Measurements from ENCODE around the gene MTMR6. TPM values are rescaled to one million over a fixed set of nuclear protein-coding genes. Genes with fewer than 3 reads are reported as not detected.

Gene MTMR6
- total RNA-seq, 2 experiments from 2014 or later = 18.4 to 20.0 TPM

DNA sequence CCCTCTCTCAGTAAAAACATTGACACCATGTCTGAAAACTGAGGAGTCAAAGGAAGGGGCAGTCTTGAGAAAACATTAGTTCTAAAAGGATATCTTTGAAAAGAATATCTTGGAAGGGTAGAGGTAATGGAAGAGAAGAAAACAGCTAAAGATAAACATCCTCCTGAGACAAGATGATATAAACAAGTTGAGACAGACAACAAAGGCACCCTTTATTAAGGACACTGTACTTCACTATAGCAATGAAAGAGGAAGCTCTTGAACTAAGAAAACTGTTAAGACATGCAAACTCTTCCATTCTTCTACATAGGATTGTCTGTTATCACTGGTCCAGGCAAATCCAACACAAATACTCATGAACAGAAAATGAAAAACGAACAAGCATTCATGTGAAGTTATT is 46.3 kb downstream of the MTMR6 start:
- CTCF ChIA-PET = no interaction called here
- no peak overlapping the region for H3K27ac Mint-ChIP-seq
- ATAC-seq = no peak
- DNase-seq = no peak
- POLR2A ChIA-PET = no interaction called here
- H3K4me3 Mint-ChIP-seq = no peak overlapping the region
- H3K36me3 Mint-ChIP-seq (ENCODE audit: low read depth) = peaks cover 18% of the 10 kb centered on the region
- H3K27me3 Mint-ChIP-seq (ENCODE audit: low read depth) = no peaks in the 10 kb centered on the region
- H3K4me1 Mint-ChIP-seq (ENCODE audit: low read depth) = no peaks in the 10 kb centered on the region
- no peaks in the 10 kb centered on the region for H3K9me3 Mint-ChIP-seq (ENCODE audit: insufficient read depth)

DNA sequence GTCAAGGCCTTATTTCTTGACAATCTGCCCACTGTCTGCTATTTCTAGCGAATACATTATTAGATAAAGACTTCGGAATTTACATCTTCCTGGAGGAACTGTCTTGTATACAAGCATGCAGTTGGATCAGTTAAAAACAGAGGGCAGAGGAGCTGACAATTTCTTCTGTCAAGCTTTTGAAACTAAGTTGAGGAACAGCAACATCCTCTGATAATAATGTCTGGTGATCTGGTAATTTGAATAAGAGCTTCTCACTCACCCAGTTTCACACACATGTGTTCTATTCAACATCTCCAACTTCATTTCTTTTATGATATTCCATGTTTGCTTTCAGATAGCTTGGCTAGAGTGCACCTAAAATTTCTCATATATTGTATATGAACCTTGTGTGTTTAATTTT is 50.2 kb downstream of the MTMR6 start:
- ChIA-PET POLR2A (no interaction called here), CTCF (no interaction called here)
- Mint-ChIP-seq H3K27ac (no peak overlapping the region), H3K4me1 (ENCODE audit: low read depth) (no peaks in the 10 kb centered on the region), H3K27me3 (ENCODE audit: low read depth) (no peaks in the 10 kb centered on the region), H3K36me3 (ENCODE audit: low read depth) (peaks cover 1% of the 10 kb centered on the region), H3K9me3 (ENCODE audit: insufficient read depth) (no peaks in the 10 kb centered on the region), H3K4me3 (no peak overlapping the region)
- DNase-seq (no peak), ATAC-seq (no peak)

DNA sequence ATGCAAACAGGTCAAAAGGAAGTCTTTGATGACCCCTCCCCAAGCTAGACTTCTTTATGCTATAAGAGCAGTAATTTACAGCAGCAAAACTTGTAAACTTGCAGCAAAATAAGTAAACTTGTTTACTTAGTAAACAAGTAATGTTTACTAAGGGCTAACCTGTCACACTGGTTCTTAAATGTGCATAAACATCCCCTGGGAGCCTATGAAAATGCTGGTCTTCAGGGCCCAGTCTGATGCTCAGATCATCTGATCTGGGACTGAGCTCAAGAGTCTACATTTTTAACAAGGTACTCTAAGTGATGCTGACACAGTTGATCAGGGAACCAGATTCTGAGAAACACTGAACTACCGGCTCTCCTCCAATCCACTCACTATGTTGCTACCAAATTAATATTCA is 53.4 kb downstream of the MTMR6 start:
- ATAC-seq = no peak
- no peaks in the 10 kb centered on the region for H3K4me1 Mint-ChIP-seq (ENCODE audit: low read depth)
- ChIA-PET CTCF (interaction anchor here (0.5 to 2.1 kb wide), 9 partner anchors 21 to 141 kb away, joined by 3 to 17 read pairs (median 3); no protein-coding TSS in a partner anchor), POLR2A (no interaction called here)
- no peaks in the 10 kb centered on the region for H3K9me3 Mint-ChIP-seq (ENCODE audit: insufficient read depth)
- no peak overlapping the region for H3K27ac Mint-ChIP-seq
- DNase-seq = no peak
- H3K27me3 Mint-ChIP-seq (ENCODE audit: low read depth) = peaks cover 4% of the 10 kb centered on the region
- H3K4me3 Mint-ChIP-seq = no peak overlapping the region
- H3K36me3 Mint-ChIP-seq (ENCODE audit: low read depth) = no peaks in the 10 kb centered on the region

DNA sequence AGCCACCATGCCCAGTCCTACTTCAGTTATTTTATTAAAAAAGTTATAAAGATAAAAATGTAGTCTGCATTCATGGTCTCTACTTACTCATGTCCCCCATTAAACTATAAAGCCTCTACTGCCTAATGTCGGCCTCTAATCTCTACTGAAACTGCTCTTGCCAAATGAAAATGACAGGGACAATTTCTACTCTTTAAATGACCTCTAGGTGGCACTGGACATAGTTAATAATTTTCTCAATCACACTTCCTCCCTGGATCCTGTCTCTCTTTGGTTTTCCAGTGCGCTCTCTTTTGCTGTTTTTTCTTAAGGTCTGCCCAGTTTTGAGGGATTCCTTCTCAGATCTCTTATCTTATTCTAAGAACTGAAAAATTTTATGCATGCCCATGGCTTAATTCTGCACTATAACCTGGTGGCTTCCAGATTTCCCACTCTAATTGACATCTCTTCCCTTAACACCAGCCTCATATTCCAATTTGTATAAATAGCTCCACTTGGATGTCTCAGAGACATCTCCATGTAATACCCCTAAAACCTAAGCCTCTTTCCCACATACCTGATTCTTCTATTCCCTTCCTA is 54.3 kb downstream of the MTMR6 start:
- Mint-ChIP-seq H3K36me3 (ENCODE audit: low read depth) (no peaks in the 10 kb centered on the region), H3K27me3 (ENCODE audit: low read depth) (peaks cover 4% of the 10 kb centered on the region), H3K9me3 (ENCODE audit: insufficient read depth) (no peaks in the 10 kb centered on the region), H3K4me1 (ENCODE audit: low read depth) (no peaks in the 10 kb centered on the region), H3K27ac (no peak overlapping the region), H3K4me3 (no peak overlapping the region)
- CTCF ChIA-PET = interaction anchor here (0.5 to 2.1 kb wide), 7 partner anchors 20 to 142 kb away, joined by 3 to 17 read pairs (median 3); no protein-coding TSS in a partner anchor
- POLR2A ChIA-PET = no interaction called here
- ATAC-seq = no peak
- no peak for DNase-seq

DNA sequence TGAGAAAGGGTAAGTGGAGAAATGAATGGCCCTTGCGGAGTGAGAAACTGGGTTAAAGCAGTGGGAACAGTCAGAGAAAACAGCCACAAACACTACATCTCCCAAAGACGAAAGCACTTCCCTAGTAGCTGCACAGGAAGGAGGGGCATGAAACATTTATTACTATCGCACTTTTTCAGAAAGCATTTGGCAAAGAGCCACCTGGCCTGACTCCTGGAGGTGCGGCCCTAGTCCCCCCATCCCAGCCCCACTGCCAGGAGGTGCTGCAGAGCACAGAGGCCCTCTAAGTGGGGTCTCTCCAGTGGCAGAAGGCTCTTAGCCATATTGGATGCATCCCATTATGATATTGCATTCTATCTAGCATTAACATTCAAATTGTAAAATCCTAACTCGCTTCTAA is 55.8 kb downstream of the MTMR6 start:
- ATAC-seq = no peak
- ChIA-PET POLR2A (no interaction called here), CTCF (no interaction called here)
- Mint-ChIP-seq H3K27me3 (ENCODE audit: low read depth) (peaks cover 4% of the 10 kb centered on the region), H3K27ac (no peak overlapping the region), H3K4me1 (ENCODE audit: low read depth) (no peaks in the 10 kb centered on the region), H3K36me3 (ENCODE audit: low read depth) (no peaks in the 10 kb centered on the region), H3K9me3 (ENCODE audit: insufficient read depth) (no peaks in the 10 kb centered on the region), H3K4me3 (no peak overlapping the region)
- no peak for DNase-seq

DNA sequence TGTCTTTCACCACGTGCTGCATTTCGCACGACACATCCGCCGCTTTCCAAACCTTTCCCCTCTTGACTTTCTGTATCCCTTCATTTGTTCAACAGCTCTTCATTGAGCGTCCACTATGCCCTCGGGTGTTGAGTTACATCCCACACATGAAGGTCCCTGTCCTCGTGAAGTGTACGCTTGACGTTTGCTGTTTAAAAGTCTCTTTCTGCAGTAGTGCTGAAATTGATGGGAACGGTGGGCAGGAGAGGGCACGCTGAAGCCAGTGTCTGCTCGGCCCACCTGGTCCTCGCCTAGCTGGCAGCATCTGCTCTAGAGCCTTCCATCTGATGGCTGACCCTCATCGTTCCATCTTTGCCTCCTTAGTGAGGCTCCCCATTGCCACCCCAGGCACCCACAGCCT is 59.6 kb downstream of the MTMR6 start:
- H3K9me3 Mint-ChIP-seq (ENCODE audit: insufficient read depth) = no peaks in the 10 kb centered on the region
- H3K27ac Mint-ChIP-seq = no peak overlapping the region
- H3K27me3 Mint-ChIP-seq (ENCODE audit: low read depth) = peaks cover 7% of the 10 kb centered on the region
- ChIA-PET CTCF (no interaction called here), POLR2A (no interaction called here)
- DNase-seq = no peak
- no peak overlapping the region for H3K4me3 Mint-ChIP-seq
- H3K36me3 Mint-ChIP-seq (ENCODE audit: low read depth) = no peaks in the 10 kb centered on the region
- H3K4me1 Mint-ChIP-seq (ENCODE audit: low read depth) = no peaks in the 10 kb centered on the region
- ATAC-seq = no peak

DNA sequence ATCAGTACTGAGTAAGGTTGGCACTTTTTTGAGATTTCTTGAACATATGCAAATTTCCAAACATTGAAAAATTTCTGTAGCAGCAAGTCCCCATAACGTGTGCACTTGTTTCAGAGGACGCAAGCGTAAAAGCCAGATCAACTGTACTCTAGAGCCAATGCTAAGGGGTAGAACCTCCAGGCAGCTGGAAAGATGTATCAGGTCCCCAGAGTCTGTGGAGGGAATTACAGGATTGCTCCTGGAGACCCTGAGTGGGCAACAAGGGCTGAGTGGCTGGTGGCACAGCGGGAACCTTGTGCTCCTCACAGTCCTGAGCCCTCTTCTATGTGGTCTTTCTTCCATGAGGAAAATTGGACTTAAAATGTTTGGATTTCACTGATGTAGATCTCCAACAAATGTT is 61.3 kb downstream of the MTMR6 start:
- Mint-ChIP-seq H3K27me3 (ENCODE audit: low read depth) (peaks cover 12% of the 10 kb centered on the region), H3K4me3 (no peak overlapping the region), H3K9me3 (ENCODE audit: insufficient read depth) (no peaks in the 10 kb centered on the region), H3K27ac (no peak overlapping the region), H3K36me3 (ENCODE audit: low read depth) (no peaks in the 10 kb centered on the region), H3K4me1 (ENCODE audit: low read depth) (no peaks in the 10 kb centered on the region)
- ChIA-PET POLR2A (no interaction called here), CTCF (no interaction called here)
- DNase-seq = no peak
- ATAC-seq = no peak

DNA sequence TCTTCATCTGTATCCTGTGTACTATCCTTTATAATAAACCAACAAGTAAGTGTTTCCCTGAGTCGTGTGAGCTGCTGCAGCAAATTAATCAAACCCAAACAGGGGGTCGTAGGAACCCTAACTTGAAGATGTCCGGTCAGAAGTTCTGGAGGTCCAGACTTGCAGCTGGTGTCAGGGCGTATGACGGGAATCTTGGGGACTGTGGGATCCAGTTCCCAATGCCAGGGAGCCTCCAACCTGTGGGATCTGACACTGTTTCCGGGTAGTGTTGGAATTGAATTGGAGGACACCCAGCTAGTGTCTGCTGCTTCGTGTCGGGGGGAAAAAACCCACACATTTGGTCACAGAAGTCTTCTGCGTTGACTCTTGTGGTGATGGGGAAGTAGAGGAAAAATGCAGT is 63.1 kb downstream of the MTMR6 start:
- ChIA-PET CTCF (no interaction called here), POLR2A (no interaction called here)
- H3K4me1 Mint-ChIP-seq (ENCODE audit: low read depth) = peaks cover 3% of the 10 kb centered on the region
- H3K4me3 Mint-ChIP-seq = no peak overlapping the region
- H3K9me3 Mint-ChIP-seq (ENCODE audit: insufficient read depth) = no peaks in the 10 kb centered on the region
- ATAC-seq (no peak), DNase-seq (no peak)
- no peaks in the 10 kb centered on the region for H3K36me3 Mint-ChIP-seq (ENCODE audit: low read depth)
- no peak overlapping the region for H3K27ac Mint-ChIP-seq
- peaks cover 17% of the 10 kb centered on the region for H3K27me3 Mint-ChIP-seq (ENCODE audit: low read depth)

DNA sequence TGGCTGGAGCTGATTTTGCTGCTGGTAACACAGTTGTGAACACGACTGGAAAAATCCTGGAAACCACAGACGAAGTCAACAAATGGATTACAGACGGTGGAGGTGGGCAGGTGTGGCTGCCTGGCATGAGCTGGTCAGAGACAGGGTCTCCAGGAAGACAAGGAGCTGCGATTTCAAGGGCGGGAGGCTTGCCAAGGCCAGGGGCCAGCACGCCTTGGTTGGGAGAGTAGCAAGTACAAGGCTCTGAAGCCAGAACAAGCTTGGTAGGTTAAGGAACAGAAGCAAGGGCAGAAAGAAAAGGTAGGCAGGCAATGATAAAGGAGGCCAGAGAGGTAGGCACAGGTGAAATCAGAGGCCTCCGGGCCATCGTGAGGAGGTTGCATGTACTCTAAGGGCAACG is 64.5 kb downstream of the MTMR6 start:
- ATAC-seq = no peak
- Mint-ChIP-seq H3K4me3 (no peak overlapping the region), H3K4me1 (ENCODE audit: low read depth) (peaks cover 3% of the 10 kb centered on the region), H3K27me3 (ENCODE audit: low read depth) (peaks cover 18% of the 10 kb centered on the region), H3K36me3 (ENCODE audit: low read depth) (no peaks in the 10 kb centered on the region), H3K9me3 (ENCODE audit: insufficient read depth) (no peaks in the 10 kb centered on the region), H3K27ac (no peak overlapping the region)
- no peak for DNase-seq
- ChIA-PET POLR2A (no interaction called here), CTCF (no interaction called here)

DNA sequence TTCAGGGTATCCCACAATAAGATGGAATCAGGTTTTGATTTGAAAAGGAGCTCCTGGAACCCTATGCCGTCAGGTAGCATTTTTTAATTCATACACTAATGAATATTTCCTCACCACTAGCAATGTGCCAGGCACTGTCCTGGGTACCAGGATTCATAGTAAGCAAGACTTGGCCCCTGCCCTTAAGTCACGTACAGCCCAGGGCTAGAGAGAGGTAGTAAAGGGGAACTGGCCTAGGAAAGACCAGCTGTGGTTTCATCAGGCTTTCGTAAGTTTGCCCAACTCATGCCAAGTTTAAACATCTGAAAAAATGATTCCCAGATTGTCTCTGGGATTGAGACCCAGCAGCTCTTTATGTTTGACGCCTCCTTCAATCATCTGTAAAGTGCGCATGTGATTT is 69.3 kb downstream of the MTMR6 start:
- H3K36me3 Mint-ChIP-seq (ENCODE audit: low read depth) = no peaks in the 10 kb centered on the region
- no peak overlapping the region for H3K4me3 Mint-ChIP-seq
- ChIA-PET POLR2A (no interaction called here), CTCF (no interaction called here)
- no peak for DNase-seq
- peaks cover 3% of the 10 kb centered on the region for H3K4me1 Mint-ChIP-seq (ENCODE audit: low read depth)
- H3K27ac Mint-ChIP-seq = no peak overlapping the region
- peaks cover 16% of the 10 kb centered on the region for H3K27me3 Mint-ChIP-seq (ENCODE audit: low read depth)
- H3K9me3 Mint-ChIP-seq (ENCODE audit: insufficient read depth) = no peaks in the 10 kb centered on the region
- ATAC-seq = no peak

DNA sequence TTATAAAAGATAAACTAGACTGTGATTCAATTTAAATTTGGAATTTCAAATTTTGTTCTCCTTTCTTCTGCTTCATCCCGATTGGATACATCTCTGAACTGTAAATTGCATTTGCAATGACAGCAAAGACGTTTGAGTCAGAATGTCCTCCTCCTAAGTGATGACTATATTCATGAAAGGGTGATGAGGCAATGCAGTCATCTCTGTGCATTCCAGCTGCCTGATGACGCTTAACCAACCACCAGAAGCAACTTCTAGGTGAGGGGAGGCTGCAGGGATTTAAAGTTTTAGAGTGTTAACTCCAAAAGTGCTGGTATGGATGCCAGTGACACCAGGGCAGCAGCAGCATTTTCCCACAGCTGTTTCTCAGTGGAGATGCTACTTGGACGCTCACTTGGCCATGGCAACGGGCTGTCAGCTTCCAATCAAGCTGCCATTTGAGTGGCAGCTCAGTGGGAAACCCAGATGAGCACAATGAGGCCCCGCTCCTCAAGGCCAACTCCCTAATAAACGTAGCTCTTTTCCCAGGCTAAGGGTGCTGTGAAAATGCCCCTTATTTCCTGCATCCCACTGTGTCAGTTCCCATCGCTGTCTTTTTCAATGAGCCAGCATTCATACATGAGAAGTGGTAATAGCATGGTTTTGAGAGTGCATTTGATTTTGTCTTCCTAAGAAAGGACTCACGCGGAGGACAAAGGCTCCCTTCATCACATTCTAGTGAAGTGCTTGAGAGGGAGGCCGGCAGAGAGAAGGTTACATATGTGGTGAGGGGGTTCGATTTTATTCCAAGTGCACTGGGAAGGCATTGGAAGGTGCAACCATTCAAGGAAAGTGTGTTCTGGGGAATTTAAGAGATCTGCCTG is 70.0 kb downstream of the MTMR6 start:
- Mint-ChIP-seq H3K36me3 (ENCODE audit: low read depth) (no peaks in the 10 kb centered on the region), H3K27ac (no peak overlapping the region), H3K4me1 (ENCODE audit: low read depth) (peaks cover 3% of the 10 kb centered on the region), H3K27me3 (ENCODE audit: low read depth) (peaks cover 16% of the 10 kb centered on the region), H3K4me3 (no peak overlapping the region), H3K9me3 (ENCODE audit: insufficient read depth) (no peaks in the 10 kb centered on the region)
- POLR2A ChIA-PET = no interaction called here
- no peak for ATAC-seq
- CTCF ChIA-PET = no interaction called here
- no peak for DNase-seq

DNA sequence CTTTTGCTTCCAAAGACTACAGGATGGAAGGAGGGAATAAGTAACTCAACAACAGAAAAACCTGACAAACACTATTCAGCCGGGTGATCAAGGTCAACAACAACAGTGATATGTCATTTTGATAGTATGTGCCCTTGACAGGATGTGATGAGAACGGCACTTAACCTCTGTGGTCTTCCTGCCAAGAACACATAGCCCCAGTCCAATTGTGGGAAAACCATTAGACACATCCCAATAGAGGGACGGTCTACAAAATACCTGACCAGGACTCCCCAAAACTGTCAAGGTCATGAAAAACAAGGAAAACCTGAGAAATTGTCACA is 72.1 kb downstream of the MTMR6 start:
- peaks cover 5% of the 10 kb centered on the region for H3K27me3 Mint-ChIP-seq (ENCODE audit: low read depth)
- CTCF ChIA-PET = no interaction called here

More for the DNA sequence above, 72.1 kb downstream of the MTMR6 start:
- H3K36me3 Mint-ChIP-seq (ENCODE audit: low read depth) = no peaks in the 10 kb centered on the region
- ATAC-seq = no peak
- H3K4me1 Mint-ChIP-seq (ENCODE audit: low read depth) = peaks cover 3% of the 10 kb centered on the region
- no peak for DNase-seq
- no peak overlapping the region for H3K27ac Mint-ChIP-seq
- no peak overlapping the region for H3K4me3 Mint-ChIP-seq
- POLR2A ChIA-PET = no interaction called here
- no peaks in the 10 kb centered on the region for H3K9me3 Mint-ChIP-seq (ENCODE audit: insufficient read depth)

All from activated CD8-positive, alpha-beta T cell treated with anti-CD3 and anti-CD28 coated beads, Interleukin-2, amount 10 ng/mL, durations not matched to agents 7 days and 5 days (primary cell).